ENCODE measurements around the gene C4orf54.

DNA sequence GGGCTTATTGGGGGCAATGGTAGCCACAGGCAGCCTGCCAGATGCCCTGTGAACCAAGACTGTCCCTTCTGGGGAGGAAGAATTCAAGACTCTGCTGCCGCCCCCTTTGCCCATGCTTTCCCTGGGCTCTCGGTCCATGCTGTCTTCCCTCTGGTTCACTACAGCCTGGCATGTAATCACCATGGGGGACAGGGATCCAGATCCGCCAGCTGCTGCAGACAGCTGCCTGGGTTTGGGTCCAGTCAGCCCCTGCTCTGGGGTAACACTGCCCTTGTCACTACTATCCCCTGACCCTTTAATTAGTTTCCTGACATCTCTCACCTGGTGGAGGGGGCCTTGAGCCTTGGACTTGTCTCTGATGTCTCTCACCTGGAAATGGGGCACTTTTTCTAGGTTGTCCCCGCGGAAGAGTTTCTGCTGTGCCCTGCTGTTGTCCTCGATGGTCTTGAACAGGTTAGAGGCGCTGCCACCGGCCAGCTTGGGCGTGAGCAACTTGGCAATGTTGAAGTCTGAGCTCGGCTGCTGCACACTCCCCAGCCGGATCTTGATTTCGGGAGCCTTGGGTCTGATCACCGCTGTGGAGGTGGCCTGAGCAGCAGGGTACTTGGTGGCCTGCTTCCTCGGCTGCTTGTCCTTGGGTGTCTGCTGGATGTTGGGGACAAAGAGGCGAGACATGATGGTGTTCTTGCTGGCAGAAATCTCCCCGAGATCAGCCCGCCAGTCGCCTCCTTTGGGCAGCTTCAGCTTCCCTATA, 6.4 kb downstream of the C4orf54 start:
- no peak for TF ChIP-seq CTCF (IDR thresholded peaks at IDR 0.05)
- TF ChIP-seq POLR2A (IDR thresholded peaks at IDR 0.05), result no peak

Data from uterus (tissue), 2 donors.